ENCODE data around the gene PRDM10. TPM values are rescaled to one million over a fixed set of nuclear protein-coding genes. Genes with fewer than 3 reads are reported as not detected.

Gene PRDM10
- total RNA-seq, 6 donors from 2014 or later: 6.8 to 13.9 (median 12.7) TPM

DNA sequence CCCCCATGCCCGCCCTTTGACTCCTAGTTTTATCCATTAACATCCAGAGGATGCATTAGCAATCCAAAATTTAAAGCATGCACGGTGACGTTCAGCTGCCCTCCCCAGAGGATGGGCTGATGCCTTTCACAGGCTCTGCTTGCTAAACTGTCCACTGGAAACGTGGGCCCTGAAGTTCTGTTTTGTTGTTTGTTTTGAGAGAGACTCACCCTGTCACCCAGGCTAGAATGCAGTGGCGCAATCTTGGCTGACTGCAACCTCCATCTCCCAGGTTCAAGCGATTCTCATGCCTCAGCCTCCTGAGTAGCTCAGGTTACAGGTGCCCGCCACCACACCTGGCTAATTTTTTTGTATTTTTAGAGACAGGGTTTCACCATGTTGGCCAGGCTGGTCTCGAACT is 146.6 kb downstream of the PRDM10 start:
- Histone ChIP-seq H3K27me3 (no peaks in the 10 kb centered on the region), H3K27ac (no peak overlapping the region), H3K4me3 (no peak overlapping the region), H3K4me1 (peaks cover 9 to 17% (median 14%) of the 10 kb centered on the region in 4 donors), H3K9me3 (no peaks in the 10 kb centered on the region), H3K36me3 (peaks cover 0 to 24% (median 6%) of the 10 kb centered on the region in 4 donors)
- no peak for ATAC-seq (ENCODE audit: low FRiP score in 2 of 2)
- no peak for DNase-seq
- TF ChIP-seq POLR2AphosphoS5 (IDR thresholded peaks at IDR 0.05): no peak
- TF ChIP-seq POLR2A (IDR thresholded peaks at IDR 0.05): no peak
- no peak for TF ChIP-seq CTCF (IDR thresholded peaks at IDR 0.05)
- TF ChIP-seq EP300 (IDR thresholded peaks at IDR 0.05): no peak
- 88 to 91% methylated on average over 8 of the region's 8 CpGs for WGBS, 2 donors

DNA sequence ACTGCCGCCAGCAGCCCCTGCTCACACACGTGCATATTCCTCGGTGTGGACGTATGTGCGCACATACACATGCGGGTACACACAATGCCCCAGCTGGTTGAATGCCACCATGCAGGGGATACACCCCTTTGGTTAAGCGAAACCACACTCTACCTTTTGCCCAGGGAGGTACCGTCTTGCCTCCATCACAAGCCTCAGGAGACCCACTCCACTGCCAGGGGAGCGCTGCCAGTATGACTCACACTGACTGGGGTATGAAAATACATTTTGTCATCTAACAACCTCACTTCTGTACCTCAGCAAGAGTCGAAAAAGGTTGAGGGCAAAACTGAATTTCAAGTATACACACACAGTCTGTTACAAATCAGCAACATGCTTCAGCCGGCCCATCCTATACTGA is 147.5 kb downstream of the PRDM10 start:
- Histone ChIP-seq H3K4me1 (peaks cover 9 to 17% (median 14%) of the 10 kb centered on the region in 4 donors), H3K27me3 (no peaks in the 10 kb centered on the region), H3K36me3 (peaks cover 0 to 15% (median 6%) of the 10 kb centered on the region in 4 donors), H3K27ac (no peak overlapping the region), H3K9me3 (no peaks in the 10 kb centered on the region), H3K4me3 (no peak overlapping the region)
- ATAC-seq (ENCODE audit: low FRiP score in 2 of 2): no peak
- TF ChIP-seq EP300 (IDR thresholded peaks at IDR 0.05): no peak
- no peak for DNase-seq
- 93 to 94% methylated on average over 10 to 11 of the region's 11 CpGs for WGBS, 2 donors

- Histone ChIP-seq H3K27ac (peak overlapping the region in 3 of 4 donors; percentile 1 to 71 (median 70)), H3K4me1 (peaks cover 9 to 17% (median 14%) of the 10 kb centered on the region in 4 donors), H3K27me3 (no peaks in the 10 kb centered on the region), H3K9me3 (no peaks in the 10 kb centered on the region), H3K36me3 (peaks cover 0 to 10% (median 6%) of the 10 kb centered on the region in 4 donors), H3K4me3 (no peak overlapping the region)
- WGBS, 2 donors: 77 to 88% methylated on average over 7 of the region's 7 CpGs
- no peak for TF ChIP-seq EP300 (IDR thresholded peaks at IDR 0.05)
- no peak for TF ChIP-seq POLR2A (IDR thresholded peaks at IDR 0.05)
- TF ChIP-seq CTCF (IDR thresholded peaks at IDR 0.05): no peak
- no peak for TF ChIP-seq POLR2AphosphoS5 (IDR thresholded peaks at IDR 0.05)
- ATAC-seq (ENCODE audit: low FRiP score in 2 of 2) (peak in 1 of 2 donors; percentile 7), DNase-seq (no peak)
Measured at GRCh38 chr11:129854232-129854805, 148.3 kb downstream of the PRDM10 start.

DNA sequence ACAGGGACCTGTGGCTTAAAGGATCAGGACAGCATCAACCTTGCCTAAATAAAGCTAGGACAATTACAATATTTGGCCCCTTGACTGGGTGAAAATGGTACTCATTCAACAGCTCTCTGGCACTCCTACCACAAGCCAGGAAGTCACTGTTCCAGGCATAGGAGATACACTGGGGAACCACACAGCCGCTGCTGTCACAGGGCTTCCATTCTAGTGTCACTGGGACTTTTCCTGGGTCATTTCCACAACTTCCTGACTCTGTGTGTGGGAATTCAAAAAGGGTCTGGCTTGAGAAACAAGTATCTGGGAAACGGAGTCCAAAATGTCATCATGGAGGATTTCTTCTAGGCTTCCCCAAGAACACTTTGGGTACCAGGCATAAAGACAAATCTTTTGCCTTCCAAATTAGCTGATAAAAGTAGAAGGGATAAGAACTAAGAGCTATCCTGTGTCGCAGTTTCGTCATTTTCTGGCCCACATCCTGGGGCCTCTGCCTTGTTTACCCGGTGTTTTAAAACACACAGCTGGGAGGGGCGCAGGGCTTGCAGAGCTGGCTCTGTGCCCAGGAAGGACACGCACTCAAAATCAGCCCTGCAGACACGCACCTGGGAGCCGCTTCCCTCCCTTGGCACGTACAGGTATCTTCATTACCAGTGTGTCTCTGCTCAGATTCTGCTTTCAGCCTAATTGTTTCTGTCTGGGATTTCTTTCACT is 149.0 kb downstream of the PRDM10 start:
- no peaks in the 10 kb centered on the region for H3K27me3 ChIP-seq
- peaks cover 9 to 17% (median 14%) of the 10 kb centered on the region in 4 donors for H3K4me1 ChIP-seq
- H3K27ac ChIP-seq: peak overlapping the region; percentile 1 to 71 (median 62)
- WGBS, 2 donors: 10 to 17% methylated on average over 10 of the region's 10 CpGs
- DNase-seq: peak in 1 of 2 donors; percentile 79
- H3K36me3 ChIP-seq: peaks cover 0 to 6% (median 3%) of the 10 kb centered on the region in 4 donors
- no peak overlapping the region for H3K4me3 ChIP-seq
- ATAC-seq (ENCODE audit: low FRiP score in 2 of 2): peak; percentile 61 to 74
- TF ChIP-seq CTCF (IDR thresholded peaks at IDR 0.05) (no peak), POLR2A (IDR thresholded peaks at IDR 0.05) (no peak), EP300 (IDR thresholded peaks at IDR 0.05) (peak in 2 of 4 donors; percentile 6 to 27), POLR2AphosphoS5 (IDR thresholded peaks at IDR 0.05) (peak in 1 of 2 donors; percentile 23)
- no peaks in the 10 kb centered on the region for H3K9me3 ChIP-seq

DNA sequence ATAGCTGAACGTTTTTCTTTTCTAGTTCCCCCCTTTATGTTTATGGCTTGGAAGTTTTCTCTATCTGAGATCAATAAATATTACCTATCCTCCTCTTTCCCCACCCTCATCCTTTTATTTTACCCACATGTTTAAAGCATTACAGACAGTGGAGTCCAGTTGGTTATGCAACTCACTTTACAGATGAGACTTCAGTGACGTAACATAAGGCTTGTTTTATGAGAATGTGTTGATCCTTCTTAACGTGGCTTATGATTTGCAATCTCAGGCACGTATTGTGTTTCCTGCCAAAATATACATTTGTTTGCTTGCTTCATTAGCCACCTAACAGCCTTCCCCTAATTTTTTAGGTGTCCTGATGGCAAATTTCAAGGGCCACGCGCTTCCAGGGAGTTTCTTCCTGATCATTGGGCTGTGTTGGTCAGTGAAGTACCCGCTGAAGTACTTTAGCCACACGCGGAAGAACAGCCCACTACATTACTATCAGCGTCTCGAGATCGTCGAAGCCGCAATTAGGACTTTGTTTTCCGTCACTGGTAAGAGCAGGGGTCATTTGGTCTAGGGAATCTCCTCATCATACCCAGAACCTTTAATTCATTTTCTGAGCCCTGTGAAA is 150.4 kb downstream of the PRDM10 start:
- Histone ChIP-seq H3K27me3 (no peaks in the 10 kb centered on the region), H3K4me1 (peaks cover 9 to 17% (median 14%) of the 10 kb centered on the region in 4 donors), H3K36me3 (no peaks in the 10 kb centered on the region), H3K27ac (no peak overlapping the region), H3K4me3 (no peak overlapping the region), H3K9me3 (no peaks in the 10 kb centered on the region)
- ATAC-seq (ENCODE audit: low FRiP score in 2 of 2): no peak
- WGBS, 2 donors: 83 to 90% methylated on average over 15 of the region's 15 CpGs
- no peak for DNase-seq
- TF ChIP-seq POLR2AphosphoS5 (IDR thresholded peaks at IDR 0.05) (no peak), EP300 (IDR thresholded peaks at IDR 0.05) (no peak), POLR2A (IDR thresholded peaks at IDR 0.05) (no peak), CTCF (IDR thresholded peaks at IDR 0.05) (no peak)
